ENCODE results near the gene FER.

FER gene

GRCh38 chr5:109224276-109224882 lies 476.7 kb downstream of the FER start:
- Histone ChIP-seq H3K27ac (ENCODE audit: low read depth, low read length) (no peak overlapping the region), H3K36me3 (ENCODE audit: insufficient read depth, low read length) (no peaks in the 10 kb centered on the region), H3K27me3 (ENCODE audit: insufficient read depth, low read length) (peaks cover 10% of the 10 kb centered on the region; the same call in 1 of the 2 replicates), H3K4me3 (ENCODE audit: low read depth, low read length) (no peak overlapping the region), H3K4me1 (ENCODE audit: control insufficient read depth, insufficient read depth, low read length, unreplicated experiment) (no peaks in the 10 kb centered on the region), H3K79me2 (ENCODE audit: control insufficient read depth, insufficient read depth, low read length, unreplicated experiment) (no peaks in the 10 kb centered on the region), H2AFZ (ENCODE audit: low read length, unreplicated experiment) (no peak overlapping the region)

GRCh38 chr5:109225716-109226625 lies 478.3 kb downstream of the FER start:
- Histone ChIP-seq H3K4me1 (ENCODE audit: control insufficient read depth, insufficient read depth, low read length, unreplicated experiment) (no peaks in the 10 kb centered on the region), H2AFZ (ENCODE audit: low read length, unreplicated experiment) (no peak overlapping the region), H3K79me2 (ENCODE audit: control insufficient read depth, insufficient read depth, low read length, unreplicated experiment) (no peaks in the 10 kb centered on the region), H3K36me3 (ENCODE audit: insufficient read depth, low read length) (no peaks in the 10 kb centered on the region), H3K27me3 (ENCODE audit: insufficient read depth, low read length) (peaks cover 26% of the 10 kb centered on the region), H3K27ac (ENCODE audit: low read depth, low read length) (no peak overlapping the region), H3K4me3 (ENCODE audit: low read depth, low read length) (no peak overlapping the region)

DNA sequence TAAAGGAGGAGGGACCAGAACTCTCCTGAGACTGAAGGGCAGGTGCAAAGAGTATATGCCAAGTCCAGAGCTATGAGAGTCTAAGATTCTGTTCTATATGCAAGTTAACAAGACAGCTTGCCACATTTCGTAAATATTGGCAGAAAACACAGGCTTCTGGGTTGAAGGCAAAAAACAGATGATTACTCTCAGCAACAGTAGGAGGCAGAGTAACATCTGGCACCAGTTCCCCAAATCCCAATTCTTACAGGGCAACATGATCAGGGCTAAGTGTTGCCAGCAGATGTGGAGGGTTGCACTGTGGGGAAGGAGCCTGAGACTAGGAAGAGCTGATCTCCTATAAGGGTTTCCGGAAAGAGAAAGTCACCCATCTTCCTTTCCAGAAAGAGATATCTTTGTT lies 482.7 kb downstream of the FER start:
- H3K36me3 ChIP-seq (ENCODE audit: insufficient read depth, low read length): no peaks in the 10 kb centered on the region
- no peak overlapping the region for H2AFZ ChIP-seq (ENCODE audit: low read length, unreplicated experiment)
- no peak overlapping the region for H3K4me3 ChIP-seq (ENCODE audit: low read depth, low read length)
- no peaks in the 10 kb centered on the region for H3K4me1 ChIP-seq (ENCODE audit: control insufficient read depth, insufficient read depth, low read length, unreplicated experiment)
- peaks cover 29% of the 10 kb centered on the region for H3K27me3 ChIP-seq (ENCODE audit: insufficient read depth, low read length)
- no peak overlapping the region for H3K27ac ChIP-seq (ENCODE audit: low read depth, low read length)
- H3K79me2 ChIP-seq (ENCODE audit: control insufficient read depth, insufficient read depth, low read length, unreplicated experiment): no peaks in the 10 kb centered on the region

DNA sequence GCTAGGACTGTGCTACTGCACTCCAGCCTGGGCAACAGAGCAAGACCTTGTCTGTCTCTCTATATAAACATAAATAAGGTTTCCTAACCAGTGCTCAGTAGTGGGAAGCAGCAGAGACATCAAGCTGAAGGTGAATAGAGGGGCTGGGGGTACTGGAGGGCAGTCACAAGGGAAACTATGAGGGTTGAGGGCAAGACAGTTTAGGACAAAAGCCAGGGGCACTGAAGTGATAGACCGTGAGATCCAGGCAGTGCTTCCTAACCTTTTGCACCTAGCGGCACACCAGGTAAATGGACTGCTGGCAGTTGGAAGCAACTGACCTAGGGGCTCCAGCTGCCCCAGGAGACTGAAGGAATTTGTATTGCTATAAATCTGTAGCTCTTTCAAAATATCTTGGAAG lies 483.6 kb downstream of the FER start:
- Histone ChIP-seq H3K4me3 (ENCODE audit: low read depth, low read length) (no peak overlapping the region), H3K4me1 (ENCODE audit: control insufficient read depth, insufficient read depth, low read length, unreplicated experiment) (no peaks in the 10 kb centered on the region), H3K27ac (ENCODE audit: low read depth, low read length) (no peak overlapping the region), H2AFZ (ENCODE audit: low read length, unreplicated experiment) (no peak overlapping the region), H3K79me2 (ENCODE audit: control insufficient read depth, insufficient read depth, low read length, unreplicated experiment) (no peaks in the 10 kb centered on the region), H3K36me3 (ENCODE audit: insufficient read depth, low read length) (no peaks in the 10 kb centered on the region), H3K27me3 (ENCODE audit: insufficient read depth, low read length) (peaks cover 29% of the 10 kb centered on the region)

DNA sequence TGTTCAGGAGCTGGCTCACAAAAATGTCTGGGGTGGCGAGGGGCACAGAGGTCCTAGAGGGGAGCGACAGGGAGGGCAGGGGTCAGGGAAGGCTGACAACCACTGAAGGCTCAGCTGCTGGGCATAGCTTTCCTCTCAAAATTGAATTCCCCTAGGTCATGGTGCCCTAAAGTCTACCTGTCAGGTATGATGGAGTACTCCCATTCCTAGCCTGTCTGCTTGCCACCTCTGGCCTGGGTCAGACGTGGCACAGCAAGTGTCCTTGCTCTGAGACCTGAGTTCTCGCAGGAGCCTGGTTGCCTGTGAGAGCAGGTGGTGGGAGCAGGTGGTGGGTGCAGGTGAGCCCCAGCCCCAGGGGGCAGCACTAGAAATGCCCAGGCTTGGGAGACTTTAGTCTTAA lies 486.7 kb downstream of the FER start:
- Histone ChIP-seq H3K4me1 (ENCODE audit: control insufficient read depth, insufficient read depth, low read length, unreplicated experiment) (no peaks in the 10 kb centered on the region), H3K36me3 (ENCODE audit: insufficient read depth, low read length) (no peaks in the 10 kb centered on the region), H3K79me2 (ENCODE audit: control insufficient read depth, insufficient read depth, low read length, unreplicated experiment) (no peaks in the 10 kb centered on the region), H3K27ac (ENCODE audit: low read depth, low read length) (no peak overlapping the region), H2AFZ (ENCODE audit: low read length, unreplicated experiment) (no peak overlapping the region), H3K4me3 (ENCODE audit: low read depth, low read length) (no peak overlapping the region), H3K27me3 (ENCODE audit: insufficient read depth, low read length) (peaks cover 20% of the 10 kb centered on the region)

DNA sequence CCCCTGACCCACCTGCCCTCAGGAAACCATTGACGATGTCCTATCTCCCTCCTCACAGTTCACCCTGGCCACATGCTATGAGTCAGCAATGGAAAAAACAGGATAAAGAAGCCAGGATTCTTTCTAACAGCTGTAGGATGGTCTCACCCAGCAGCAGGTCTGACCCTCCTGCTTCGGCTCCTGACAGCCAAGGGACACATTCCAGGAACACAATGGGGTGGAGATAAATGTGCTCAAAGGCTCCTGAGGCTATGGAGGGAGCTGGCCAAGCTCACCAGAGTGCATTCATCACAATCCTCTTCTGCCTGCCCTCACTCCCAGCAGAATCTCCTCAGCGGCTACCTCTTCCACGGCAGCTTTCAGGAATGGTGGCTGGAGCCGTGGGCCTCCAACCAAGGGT lies 491.8 kb downstream of the FER start:
- Histone ChIP-seq H3K4me3 (ENCODE audit: low read depth, low read length) (no peak overlapping the region), H3K27ac (ENCODE audit: low read depth, low read length) (no peak overlapping the region), H2AFZ (ENCODE audit: low read length, unreplicated experiment) (no peak overlapping the region), H3K36me3 (ENCODE audit: insufficient read depth, low read length) (no peaks in the 10 kb centered on the region), H3K79me2 (ENCODE audit: control insufficient read depth, insufficient read depth, low read length, unreplicated experiment) (no peaks in the 10 kb centered on the region), H3K4me1 (ENCODE audit: control insufficient read depth, insufficient read depth, low read length, unreplicated experiment) (no peaks in the 10 kb centered on the region), H3K27me3 (ENCODE audit: insufficient read depth, low read length) (0 out of 2 replicates have a peak, but pooled peaks cover 10% of the 10 kb centered on the region)

GRCh38 chr5:109242518-109242917 lies 494.8 kb downstream of the FER start:
- Histone ChIP-seq H3K36me3 (ENCODE audit: insufficient read depth, low read length) (no peaks in the 10 kb centered on the region), H3K79me2 (ENCODE audit: control insufficient read depth, insufficient read depth, low read length, unreplicated experiment) (no peaks in the 10 kb centered on the region), H3K27ac (ENCODE audit: low read depth, low read length) (no peak overlapping the region), H3K27me3 (ENCODE audit: insufficient read depth, low read length) (peaks cover 19% of the 10 kb centered on the region; the same call in 1 of the 2 replicates), H2AFZ (ENCODE audit: low read length, unreplicated experiment) (no peak overlapping the region), H3K4me3 (ENCODE audit: low read depth, low read length) (no peak overlapping the region), H3K4me1 (ENCODE audit: control insufficient read depth, insufficient read depth, low read length, unreplicated experiment) (no peaks in the 10 kb centered on the region)

- peaks cover 19% of the 10 kb centered on the region; the same call in 1 of the 2 replicates for H3K27me3 ChIP-seq (ENCODE audit: insufficient read depth, low read length)
- no peaks in the 10 kb centered on the region for H3K79me2 ChIP-seq (ENCODE audit: control insufficient read depth, insufficient read depth, low read length, unreplicated experiment)
- no peak overlapping the region for H3K4me3 ChIP-seq (ENCODE audit: low read depth, low read length)
- no peak overlapping the region for H2AFZ ChIP-seq (ENCODE audit: low read length, unreplicated experiment)
- H3K4me1 ChIP-seq (ENCODE audit: control insufficient read depth, insufficient read depth, low read length, unreplicated experiment): no peaks in the 10 kb centered on the region
- no peak overlapping the region for H3K27ac ChIP-seq (ENCODE audit: low read depth, low read length)
- no peaks in the 10 kb centered on the region for H3K36me3 ChIP-seq (ENCODE audit: insufficient read depth, low read length)
Measured at GRCh38 chr5:109246395-109246794, 498.7 kb downstream of the FER start.

Data from ACC112 (cell line).